GM21576 (cell line): ENCODE data around the gene RCE1.

Source experiments
- ATAC-seq: cut with Tn5 transposase; IDR thresholded peaks from one replicate; pipeline ENCODE4 v1.9.1; 2021; ENCODE audit warnings: mild to moderate bottlenecking, moderate library complexity; ENCODE audit not compliant: unreplicated experiment

RCE1 gene

GRCh38 chr11:66844496-66845142 lies 1.4 kb downstream of the RCE1 start:
- ATAC-seq = no peak

GRCh38 chr11:66845143-66845875 lies 2.1 kb downstream of the RCE1 start:
- no peak for ATAC-seq

GRCh38 chr11:66845876-66846212 lies 2.6 kb downstream of the RCE1 start:
- no peak for ATAC-seq

GRCh38 chr11:66846671-66847091 lies 3.4 kb downstream of the RCE1 start:
- ATAC-seq = no peak

GRCh38 chr11:66847461-66848232 lies 4.4 kb downstream of the RCE1 start:
- no peak for ATAC-seq

- no peak for ATAC-seq
These were observed 5.6 kb downstream of the RCE1 start for GRCh38 chr11:66848671-66849500.

GRCh38 chr11:66849501-66850234 lies 6.4 kb downstream of the RCE1 start:
- ATAC-seq = no peak

- no peak for ATAC-seq
These were observed 7.0 kb downstream of the RCE1 start for GRCh38 chr11:66850235-66850587.

- no peak for ATAC-seq
These were observed 7.5 kb downstream of the RCE1 start for GRCh38 chr11:66850588-66851238.

- no peak for ATAC-seq
These were observed 8.0 kb downstream of the RCE1 start for GRCh38 chr11:66851239-66851596.

- no peak for ATAC-seq
These were observed 8.6 kb downstream of the RCE1 start for GRCh38 chr11:66851698-66852465.

GRCh38 chr11:66852466-66853241 lies 9.4 kb downstream of the RCE1 start:
- no peak for ATAC-seq

GRCh38 chr11:66853242-66854229 lies 10.3 kb downstream of the RCE1 start:
- ATAC-seq = no peak

- no peak for ATAC-seq
These were observed 11.0 kb downstream of the RCE1 start for GRCh38 chr11:66854231-66854661.

GRCh38 chr11:66854729-66855211 lies 11.5 kb downstream of the RCE1 start:
- ATAC-seq = no peak

GRCh38 chr11:66855574-66856495 lies 12.6 kb downstream of the RCE1 start:
- peak; percentile 65 for ATAC-seq
